Mesenchymal stem cell (in vitro differentiated cells and primary cell): ENCODE data around the gene LPCAT1.

Experiments
- DNase-seq: peaks from one replicate; pipeline ENCODE4 v3.0.0-alpha.2; 2013
- H2AFZ ChIP-seq: one replicate; pipeline ENCODE4 v1.6.1; 2013; ENCODE audit warnings: low read depth, mild to moderate bottlenecking, control low read depth, inconsistent platforms, low read length, moderate library complexity
- H2AK5ac ChIP-seq: 2 replicates; pipeline ENCODE4 v1.6.1; 2013; ENCODE audit warnings: low read length, moderate library complexity, mild to moderate bottlenecking, inconsistent platforms; ENCODE audit not compliant: severe bottlenecking
- H2BK120ac ChIP-seq: one replicate; pipeline ENCODE4 v1.6.1; 2013; ENCODE audit warnings: low read depth, mild to moderate bottlenecking, inconsistent platforms, low read length, moderate library complexity
- H2BK12ac ChIP-seq, 2 experiments: one replicate each; pipeline ENCODE4 v1.6.1; 2013; ENCODE audit warnings: inconsistent platforms in 2 of 2, low read length in 2 of 2, mild to moderate bottlenecking in 2 of 2, moderate library complexity in 2 of 2, control low read depth in 1 of 2
- H2BK15ac ChIP-seq: one replicate; pipeline ENCODE4 v1.6.1; 2013; ENCODE audit warnings: mild to moderate bottlenecking, low read depth, inconsistent platforms; ENCODE audit not compliant: poor library complexity, severe bottlenecking
- H2BK5ac ChIP-seq: 2 replicates; pipeline ENCODE4 v1.6.1; 2013; ENCODE audit warnings: low read depth, mild to moderate bottlenecking, low read length, control low read depth, inconsistent platforms; ENCODE audit not compliant: poor library complexity, severe bottlenecking
- H3K14ac ChIP-seq, 2 experiments: one replicate each; pipeline ENCODE4 v1.6.1; 2013; ENCODE audit warnings: inconsistent platforms in 2 of 2, low read length in 2 of 2, control low read depth in 1 of 2, mild to moderate bottlenecking in 1 of 2, moderate library complexity in 1 of 2
- H3K18ac ChIP-seq, 2 experiments: one replicate each; pipeline ENCODE4 v1.6.1; 2013; ENCODE audit warnings: inconsistent platforms in 2 of 2, low read length in 2 of 2, control low read depth in 1 of 2, low read depth in 1 of 2, mild to moderate bottlenecking in 1 of 2
- H3K23ac ChIP-seq, 2 experiments: one replicate each; pipeline ENCODE4 v1.6.1; 2013; ENCODE audit warnings: inconsistent platforms in 2 of 2, low read length in 2 of 2, mild to moderate bottlenecking in 2 of 2, moderate library complexity in 2 of 2, control low read depth in 1 of 2
- H3K27ac ChIP-seq: 2 replicates; pipeline ENCODE4 v1.5.1; 2013; ENCODE audit warnings: mild to moderate bottlenecking, moderate library complexity, low read length, control low read depth, inconsistent platforms; ENCODE audit not compliant: poor library complexity, severe bottlenecking
- H3K27me3 ChIP-seq, 2 experiments: 2 replicates each; pipeline versions ENCODE4 v1.6.1 to v1.7.0; 2013; ENCODE audit warnings: low read length in 2 of 2, mild to moderate bottlenecking in 2 of 2, moderate library complexity in 2 of 2, control low read depth in 1 of 2, inconsistent platforms in 1 of 2; ENCODE audit not compliant: control insufficient read depth in 1 of 2, insufficient read depth in 1 of 2
- H3K36me3 ChIP-seq, 2 experiments: 2 replicates each; pipeline versions ENCODE4 v1.6.1 to v1.7.0; 2013; ENCODE audit warnings: low read length in 2 of 2, control low read depth in 1 of 2, inconsistent platforms in 1 of 2, low read depth in 1 of 2, mild to moderate bottlenecking in 1 of 2; ENCODE audit not compliant: insufficient read depth in 2 of 2, control insufficient read depth in 1 of 2
- H3K4ac ChIP-seq, 2 experiments: one replicate each; pipeline ENCODE4 v1.6.1; 2013; ENCODE audit warnings: inconsistent platforms in 2 of 2, low read length in 2 of 2, mild to moderate bottlenecking in 2 of 2, moderate library complexity in 2 of 2, control low read depth in 1 of 2, low read depth in 1 of 2
- H3K4me1 ChIP-seq: 2 replicates; pipeline ENCODE4 v1.6.1; 2013; ENCODE audit warnings: low read depth, low read length, control low read depth; ENCODE audit not compliant: control insufficient read depth, insufficient read depth
- H3K4me2 ChIP-seq: 2 replicates; pipeline ENCODE4 v1.6.1; 2013; ENCODE audit warnings: low read length, mild to moderate bottlenecking, inconsistent platforms; ENCODE audit not compliant: poor library complexity, severe bottlenecking
- H3K4me3 ChIP-seq, 2 experiments: 2 replicates each; pipeline versions ENCODE4 v1.5.1 to v1.7.0; 2013; ENCODE audit warnings: low read length in 2 of 2, mild to moderate bottlenecking in 2 of 2, control low read depth in 1 of 2, low read depth in 1 of 2; ENCODE audit not compliant: insufficient read depth in 1 of 2
- H3K79me1 ChIP-seq: replicated peaks from 2 replicates; pipeline ENCODE4 v1.6.1; 2013; ENCODE audit warnings: mild to moderate bottlenecking, control low read depth, low read length, inconsistent platforms; ENCODE audit not compliant: poor library complexity, severe bottlenecking
- H3K9ac ChIP-seq: 2 replicates; pipeline ENCODE4 v1.7.0; 2013; ENCODE audit warnings: mild to moderate bottlenecking, low read length, moderate library complexity
- H3K9me3 ChIP-seq: 2 replicates; pipeline ENCODE4 v1.7.0; 2013; ENCODE audit warnings: mild to moderate bottlenecking, low read length; ENCODE audit not compliant: control insufficient read depth
- H4K8ac ChIP-seq: one replicate; pipeline ENCODE4 v1.6.1; 2013; ENCODE audit warnings: inconsistent platforms, mild to moderate bottlenecking, low read length, moderate library complexity
- H4K91ac ChIP-seq: one replicate; pipeline ENCODE4 v1.6.1; 2013; ENCODE audit warnings: mild to moderate bottlenecking, low read length, inconsistent platforms
- WGBS: methylation state at CpG from one replicate; pipeline ENCODE4 v1.1.7; 2013; ENCODE audit warnings: mixed read lengths; 5-methylcytosine and 5-hydroxymethylcytosine counted together

The LPCAT1 gene

DNA sequence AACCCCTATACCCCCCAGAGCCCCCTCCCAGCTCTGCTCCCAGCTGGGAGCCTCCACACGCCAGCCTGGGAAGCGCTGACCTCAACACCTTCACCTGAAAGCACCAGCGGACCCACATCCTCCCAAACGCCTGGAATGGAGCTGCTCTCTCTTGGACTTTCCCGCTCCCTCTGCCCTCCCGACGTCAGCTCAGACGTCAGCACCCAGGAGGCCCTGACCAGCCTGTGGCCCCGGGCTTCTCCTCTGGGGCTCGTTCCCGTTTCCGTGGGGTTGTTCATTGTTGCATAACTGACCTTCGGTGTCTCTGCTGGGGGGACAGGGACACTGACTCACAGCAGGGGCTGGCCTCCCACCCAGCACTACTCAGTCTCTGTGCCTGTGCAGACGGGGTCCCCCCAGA lies 43.5 kb downstream of the LPCAT1 start:
- H4K8ac ChIP-seq = no peak overlapping the region
- H3K18ac ChIP-seq = no peak overlapping the region
- H2BK15ac ChIP-seq = no peak overlapping the region
- DNase-seq = no peak
- no peak overlapping the region for H3K9ac ChIP-seq
- peaks cover 10% of the 10 kb centered on the region for H3K79me1 ChIP-seq
- 89% methylated on average over 14 of the region's 14 CpGs for WGBS
- H3K4me1 ChIP-seq = peaks cover 4% of the 10 kb centered on the region
- no peaks in the 10 kb centered on the region for H3K27me3 ChIP-seq
- H3K36me3 ChIP-seq = peaks cover 68 to 86% of the 10 kb centered on the region in 2 experiments
- no peak overlapping the region for H4K91ac ChIP-seq
- H3K27ac ChIP-seq = no peak overlapping the region
- no peak overlapping the region for H3K4ac ChIP-seq
- no peak overlapping the region for H3K4me2 ChIP-seq
- H2AK5ac ChIP-seq = no peak overlapping the region
- no peak overlapping the region for H3K4me3 ChIP-seq
- no peak overlapping the region for H3K14ac ChIP-seq
- H3K23ac ChIP-seq = no peak overlapping the region
- no peak overlapping the region for H2BK120ac ChIP-seq
- H3K9me3 ChIP-seq = no peaks in the 10 kb centered on the region
- H2BK12ac ChIP-seq = no peak overlapping the region
- H2BK5ac ChIP-seq = no peak overlapping the region
- no peak overlapping the region for H2AFZ ChIP-seq

- H2BK15ac ChIP-seq = no peak overlapping the region
- H3K4ac ChIP-seq = no peak overlapping the region
- whole genome bisulfite sequencing = 84% methylated on average over 21 of the region's 21 CpGs
- peaks cover 8% of the 10 kb centered on the region for H3K79me1 ChIP-seq
- H2BK120ac ChIP-seq = no peak overlapping the region
- no peak overlapping the region for H2BK5ac ChIP-seq
- H3K9ac ChIP-seq = peak overlapping the region; percentile 2
- no peak overlapping the region for H4K8ac ChIP-seq
- no peak overlapping the region for H3K4me3 ChIP-seq
- peak; percentile 49 for DNase-seq
- no peak overlapping the region for H3K27ac ChIP-seq
- H3K4me2 ChIP-seq = no peak overlapping the region
- H3K4me1 ChIP-seq = peaks cover 4% of the 10 kb centered on the region
- no peak overlapping the region for H3K14ac ChIP-seq
- H2AFZ ChIP-seq = no peak overlapping the region
- no peak overlapping the region for H4K91ac ChIP-seq
- H3K18ac ChIP-seq = no peak overlapping the region
- H2BK12ac ChIP-seq = peak overlapping the region in 1 of 2 experiments; percentile 31
- no peak overlapping the region for H2AK5ac ChIP-seq
- H3K36me3 ChIP-seq = peaks cover 70 to 86% of the 10 kb centered on the region in 2 experiments
- H3K27me3 ChIP-seq = no peaks in the 10 kb centered on the region
- H3K9me3 ChIP-seq = no peaks in the 10 kb centered on the region
- H3K23ac ChIP-seq = no peak overlapping the region
Observed at GRCh38 chr5:1479581-1480188, 44.1 kb downstream of the LPCAT1 start.

DNA sequence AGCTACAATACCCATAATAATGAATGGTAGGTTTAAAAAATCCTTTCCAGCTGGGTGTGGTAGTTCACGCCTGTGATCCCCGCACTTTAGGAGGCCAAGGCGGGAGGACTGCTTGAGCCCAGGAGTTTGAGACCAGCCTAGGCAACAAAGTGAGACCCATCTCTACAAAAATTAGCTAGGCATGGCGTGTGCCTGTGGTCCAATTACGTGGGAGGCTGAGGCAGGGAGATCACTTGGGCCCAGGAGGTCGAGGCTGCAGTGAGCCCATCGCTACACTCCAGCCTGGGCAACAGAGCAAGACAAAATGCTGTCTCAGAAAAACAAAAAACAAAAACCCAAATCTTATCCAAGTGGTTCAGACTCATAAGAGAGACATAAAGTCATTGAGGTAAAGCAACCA lies 44.7 kb downstream of the LPCAT1 start:
- Histone ChIP-seq H3K79me1 (peaks cover 8% of the 10 kb centered on the region), H4K91ac (no peak overlapping the region), H3K4me1 (peaks cover 4% of the 10 kb centered on the region), H3K36me3 (peaks cover 76 to 86% of the 10 kb centered on the region in 2 experiments), H3K14ac (no peak overlapping the region), H3K27me3 (no peaks in the 10 kb centered on the region), H3K4me3 (no peak overlapping the region), H3K4me2 (no peak overlapping the region), H2BK12ac (no peak overlapping the region), H2BK120ac (no peak overlapping the region), H3K23ac (no peak overlapping the region), H4K8ac (no peak overlapping the region), H3K9me3 (no peaks in the 10 kb centered on the region), H3K9ac (peak overlapping the region; percentile 2), H2BK5ac (no peak overlapping the region), H3K4ac (no peak overlapping the region), H3K27ac (no peak overlapping the region), H3K18ac (no peak overlapping the region), H2AFZ (no peak overlapping the region), H2BK15ac (no peak overlapping the region), H2AK5ac (no peak overlapping the region)
- WGBS = over 99% methylated on average over 7 of the region's 7 CpGs
- DNase-seq = no peak

DNA sequence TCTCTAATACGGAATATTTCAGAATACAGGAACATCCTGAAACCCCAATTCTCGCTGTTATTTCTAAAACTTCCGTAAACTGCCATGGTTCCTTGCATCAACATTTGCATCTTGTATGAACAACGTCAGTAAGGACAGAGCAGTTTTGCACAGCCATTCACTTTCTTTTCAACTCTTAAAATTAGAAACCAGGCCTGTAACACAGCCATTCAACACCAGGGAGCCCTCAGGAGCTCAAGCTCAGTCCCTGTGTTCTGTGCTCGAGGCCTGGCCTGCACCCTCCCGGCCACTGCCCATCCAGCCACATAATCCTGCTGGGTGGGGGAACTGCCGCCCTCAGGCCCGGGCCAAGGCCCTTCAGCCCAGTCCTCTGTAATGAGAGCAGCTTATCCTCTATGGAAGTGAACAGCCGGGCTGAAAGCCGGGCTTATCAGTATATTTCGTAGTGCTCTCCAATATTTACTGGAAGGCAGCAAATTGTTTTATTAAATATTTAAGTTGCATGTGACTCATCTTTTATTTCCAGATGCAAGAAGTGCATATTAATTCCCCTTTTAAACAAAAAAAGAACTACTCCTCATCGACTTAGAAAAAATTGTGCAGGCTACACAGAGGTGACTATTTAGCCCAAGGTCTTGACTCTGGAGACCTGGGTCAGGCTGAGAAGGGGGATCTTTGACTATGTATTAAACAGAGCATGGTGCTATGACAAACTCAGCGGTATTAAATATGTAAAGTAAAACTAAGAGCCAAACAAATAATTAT lies 45.3 kb downstream of the LPCAT1 start:
- H2BK12ac ChIP-seq = no peak overlapping the region
- no peak for DNase-seq
- no peak overlapping the region for H3K14ac ChIP-seq
- H2AK5ac ChIP-seq = no peak overlapping the region
- no peak overlapping the region for H3K23ac ChIP-seq
- H3K9ac ChIP-seq = no peak overlapping the region
- no peak overlapping the region for H4K91ac ChIP-seq
- H2BK5ac ChIP-seq = no peak overlapping the region
- H3K27ac ChIP-seq = no peak overlapping the region
- H3K4me1 ChIP-seq = peaks cover 4% of the 10 kb centered on the region
- no peaks in the 10 kb centered on the region for H3K27me3 ChIP-seq
- H3K36me3 ChIP-seq = peaks cover 80 to 85% of the 10 kb centered on the region in 2 experiments
- WGBS = 97% methylated on average over 9 of the region's 13 CpGs
- H3K79me1 ChIP-seq = peaks cover 6% of the 10 kb centered on the region
- H2BK120ac ChIP-seq = no peak overlapping the region
- H4K8ac ChIP-seq = no peak overlapping the region
- no peak overlapping the region for H3K4me2 ChIP-seq
- H2BK15ac ChIP-seq = no peak overlapping the region
- no peak overlapping the region for H3K18ac ChIP-seq
- H3K4me3 ChIP-seq = no peak overlapping the region
- no peak overlapping the region for H3K4ac ChIP-seq
- no peak overlapping the region for H2AFZ ChIP-seq
- H3K9me3 ChIP-seq = no peaks in the 10 kb centered on the region
